Coronary artery (tissue), 2 donors: ENCODE measurements around the gene MTHFD1L.

Experiments
- DNase-seq: peaks from one replicate; pipeline ENCODE4 v3.0.0-alpha.2; 2017; ENCODE audit warnings: low spot score
- H3K27ac ChIP-seq, 2 donors: fragments of 200-600 bp; sonication (generic); one replicate each; pipeline ENCODE4 v1.5.1; 2016 to 2019
- H3K4me3 ChIP-seq: fragments of 200-600 bp; sonication (generic); 2 replicates; pipeline ENCODE4 v1.5.1; 2016; ENCODE audit warnings: mild to moderate bottlenecking, moderate library complexity
- CTCF ChIP-seq: fragments of 200-600 bp; sonication (generic); IDR thresholded peaks from one replicate; pipeline ENCODE4 v1.5.1; 2019; ENCODE audit warnings: antibody characterized with exemption

The MTHFD1L gene

GRCh38 chr6:150925976-150926375 is 60.5 kb downstream of the MTHFD1L start:
- H3K4me3 ChIP-seq = no peak overlapping the region
- no peak for DNase-seq
- H3K27ac ChIP-seq = peak overlapping the region; percentile 69 to 90
- no peak for TF ChIP-seq CTCF

GRCh38 chr6:150928882-150929281 is 63.4 kb downstream of the MTHFD1L start:
- Histone ChIP-seq H3K27ac (peak overlapping the region; percentile 30 to 66), H3K4me3 (no peak overlapping the region)
- TF ChIP-seq CTCF = no peak
- no peak for DNase-seq

GRCh38 chr6:150929416-150929815 is 63.9 kb downstream of the MTHFD1L start:
- no peak for DNase-seq
- no peak for TF ChIP-seq CTCF
- Histone ChIP-seq H3K4me3 (no peak overlapping the region), H3K27ac (peak overlapping the region; percentile 30 to 66)

- Histone ChIP-seq H3K4me3 (no peak overlapping the region), H3K27ac (no peak overlapping the region)
- TF ChIP-seq CTCF = no peak
- DNase-seq = no peak
Observed at GRCh38 chr6:150930841-150931240, 65.3 kb downstream of the MTHFD1L start.

- no peak for DNase-seq
- Histone ChIP-seq H3K4me3 (no peak overlapping the region), H3K27ac (peak overlapping the region; percentile 50 to 53)
- TF ChIP-seq CTCF = no peak
Observed at GRCh38 chr6:150931405-150931804, 65.9 kb downstream of the MTHFD1L start.

- no peak for DNase-seq
- TF ChIP-seq CTCF = no peak
- Histone ChIP-seq H3K27ac (peak overlapping the region; percentile 13 to 27), H3K4me3 (no peak overlapping the region)
Observed at GRCh38 chr6:150932996-150933395, 67.5 kb downstream of the MTHFD1L start.

GRCh38 chr6:150934380-150934779 is 68.9 kb downstream of the MTHFD1L start:
- H3K4me3 ChIP-seq = no peak overlapping the region
- no peak for TF ChIP-seq CTCF
- no peak for DNase-seq
- no peak overlapping the region for H3K27ac ChIP-seq
